Neural cell (in vitro differentiated cells): ENCODE data around the gene LMBRD1. TPM values are rescaled to one million over a fixed set of nuclear protein-coding genes. Genes with fewer than 3 reads are reported as not detected.
"Not testable (repeated sequence)": the region's sequence is repeated elsewhere in the genome, so short reads cannot be mapped to it uniquely, and the experiment has no call there.

Source experiments
- H2AFZ ChIP-seq: fragments of 200-600, 300-800 bp; sonication (generic), shearing (Covaris generic); 2 replicates; pipeline ENCODE4 v1.6.0; 2014; ENCODE audit warnings: low read depth, mild to moderate bottlenecking, antibody characterized with exemption, low read length, moderate library complexity
- H3F3A ChIP-seq: fragments of 200-600 bp; shearing (Covaris generic); 2 replicates; pipeline ENCODE4 v1.6.1; 2016; ENCODE audit warnings: mild to moderate bottlenecking, moderate library complexity, mixed read lengths, antibody characterized with exemption, low read length; ENCODE audit not compliant: insufficient read depth, poor library complexity, severe bottlenecking
- H3K27ac ChIP-seq: fragments of 200-600, 300-800 bp; sonication (generic), shearing (Covaris generic); 2 replicates; pipeline ENCODE4 v1.5.1; 2014; ENCODE audit warnings: mild to moderate bottlenecking, low read length, moderate library complexity
- H3K27me3 ChIP-seq: fragments of 300-800, 200-600 bp; sonication (generic), shearing (Covaris generic); 2 replicates; pipeline ENCODE4 v1.6.0; 2014; ENCODE audit warnings: mild to moderate bottlenecking, low read depth, low read length, moderate library complexity; ENCODE audit not compliant: insufficient read depth
- H3K36me3 ChIP-seq: fragments of 300-800, 200-600 bp; sonication (generic), shearing (Covaris generic); 2 replicates; pipeline ENCODE4 v1.5.1; 2014; ENCODE audit warnings: mild to moderate bottlenecking, antibody characterized with exemption, low read length, moderate library complexity; ENCODE audit not compliant: insufficient read depth
- H3K4me2 ChIP-seq: fragments of 300-800, 200-600 bp; sonication (generic), shearing (Covaris generic); 2 replicates; pipeline ENCODE4 v1.6.0; 2014; ENCODE audit warnings: mild to moderate bottlenecking, low read length
- H3K4me3 ChIP-seq: fragments of 300-800, 200-600 bp; sonication (generic), shearing (Covaris generic); 2 replicates; pipeline ENCODE4 v1.5.1; 2014; ENCODE audit warnings: mild to moderate bottlenecking, low read length, moderate library complexity
- H3K79me2 ChIP-seq: fragments of 200-600 bp; shearing (Covaris generic); replicated peaks from 2 replicates; pipeline ENCODE4 v1.6.0; 2014; ENCODE audit warnings: mild to moderate bottlenecking, low read length, moderate library complexity; ENCODE audit not compliant: insufficient read depth
- H3K9ac ChIP-seq: fragments of 300-800, 200-600 bp; sonication (generic), shearing (Covaris generic); 2 replicates; pipeline ENCODE4 v1.6.1; 2016; ENCODE audit warnings: mild to moderate bottlenecking, low read length, mixed read lengths
- H3K9me2 ChIP-seq: fragments of 200-600 bp; shearing (Covaris generic); 2 replicates; pipeline ENCODE4 v1.6.1; 2016; ENCODE audit warnings: mild to moderate bottlenecking, low read length, mixed read lengths; ENCODE audit not compliant: insufficient read depth
- H3K9me3 ChIP-seq: fragments of 200-600, 300-800 bp; sonication (generic), shearing (Covaris generic); 2 replicates; pipeline ENCODE4 v1.6.1; 2016; ENCODE audit warnings: mild to moderate bottlenecking, mixed run types, low read length, moderate library complexity, mixed read lengths
- H4K20me1 ChIP-seq: fragments of 200-600 bp; shearing (Covaris generic); 2 replicates; pipeline ENCODE4 v1.6.1; 2016; ENCODE audit warnings: mild to moderate bottlenecking, mixed run types; ENCODE audit not compliant: insufficient read depth
- CTCF ChIP-seq: fragments of 450-650 bp; IDR thresholded peaks from 2 replicates; pipeline ENCODE4 v1.5.1; 2014; ENCODE audit warnings: antibody characterized with exemption, mild to moderate bottlenecking, moderate library complexity; ENCODE audit not compliant: poor library complexity, severe bottlenecking
- EP300 ChIP-seq: fragments of 450-650 bp; conservative IDR thresholded peaks from 2 replicates; pipeline ENCODE4 v1.6.1; 2014; ENCODE audit warnings: antibody characterized with exemption, mild to moderate bottlenecking, moderate library complexity; ENCODE audit not compliant: poor library complexity, severe bottlenecking
- EZH2 ChIP-seq: fragments of 200-600, 300-800 bp; shearing (Covaris generic), sonication (generic); IDR thresholded peaks from 2 replicates; pipeline ENCODE4 v1.6.1; 2014; ENCODE audit warnings: antibody characterized with exemption, low read length, borderline replicate concordance, mild to moderate bottlenecking; ENCODE audit not compliant: insufficient read depth, poor library complexity, severe bottlenecking
- MXI1 ChIP-seq: fragments of 450-650 bp; conservative IDR thresholded peaks from 2 replicates; pipeline ENCODE4 v1.6.1; 2014; ENCODE audit warnings: antibody characterized with exemption, mild to moderate bottlenecking; ENCODE audit not compliant: poor library complexity, severe bottlenecking
- POLR2AphosphoS5 ChIP-seq: IDR thresholded peaks from 2 replicates; pipeline ENCODE4 v1.6.1; 2012
- RAD21 ChIP-seq: fragments of 450-650 bp; conservative IDR thresholded peaks from 2 replicates; pipeline ENCODE4 v1.6.1; 2014; ENCODE audit warnings: antibody characterized with exemption, mild to moderate bottlenecking, moderate library complexity
- REST ChIP-seq: IDR thresholded peaks from 2 replicates; pipeline ENCODE4 v1.6.1; 2012; ENCODE audit warnings: borderline replicate concordance
- SMC3 ChIP-seq: fragments of 450-650 bp; conservative IDR thresholded peaks from 2 replicates; pipeline ENCODE4 v1.6.1; 2014; ENCODE audit warnings: antibody characterized with exemption, mild to moderate bottlenecking, moderate library complexity; ENCODE audit not compliant: poor library complexity
- TAF1 ChIP-seq: IDR thresholded peaks from 2 replicates; pipeline ENCODE4 v1.6.1; 2012; ENCODE audit warnings: low read depth
- polyA plus RNA-seq: library from polyadenylated mRNA; depleted of rRNA; stranded (reverse); fragments of >200 nt; gene quantifications from 2 replicates; pipeline ENCODE4 v1.2.3, GENCODE V29; 2014

Gene LMBRD1
- polyA plus RNA-seq, 1 donor from 2014 or later, result 84.2 TPM

- Histone ChIP-seq H3K36me3 (no peaks in the 10 kb centered on the region), H3K79me2 (no peaks in the 10 kb centered on the region), H3K9ac (no peak overlapping the region), H3K4me2 (no peak overlapping the region), H3K9me3 (no peaks in the 10 kb centered on the region), H3K9me2 (no peaks in the 10 kb centered on the region), H3K4me3 (no peak overlapping the region), H3F3A (no peaks in the 10 kb centered on the region), H3K27me3 (no peaks in the 10 kb centered on the region), H2AFZ (no peak overlapping the region), H3K27ac (no peak overlapping the region), H4K20me1 (no peaks in the 10 kb centered on the region)
- TF ChIP-seq SMC3 (no peak), EZH2 (no peak), EP300 (no peak), RAD21 (no peak), CTCF (no peak), TAF1 (no peak), MXI1 (no peak), REST (no peak), POLR2AphosphoS5 (no peak)
These were observed 30.6 kb upstream of the LMBRD1 start for GRCh38 chr6:69827276-69827893.

GRCh38 chr6:69825904-69826303 is 29.1 kb upstream of the LMBRD1 start:
- no peaks in the 10 kb centered on the region for H3F3A ChIP-seq
- H4K20me1 ChIP-seq, result no peaks in the 10 kb centered on the region
- H3K9me2 ChIP-seq, result no peaks in the 10 kb centered on the region
- no peak overlapping the region for H3K4me2 ChIP-seq
- H3K4me3 ChIP-seq, result no peak overlapping the region
- no peaks in the 10 kb centered on the region for H3K79me2 ChIP-seq
- TF ChIP-seq EZH2, result no peak
- no peak for TF ChIP-seq REST
- no peak for TF ChIP-seq CTCF
- no peak for TF ChIP-seq EP300
- TF ChIP-seq RAD21, result no peak
- no peak for TF ChIP-seq TAF1
- TF ChIP-seq MXI1, result no peak
- H3K36me3 ChIP-seq, result no peaks in the 10 kb centered on the region
- no peak overlapping the region for H2AFZ ChIP-seq
- H3K9me3 ChIP-seq, result no peaks in the 10 kb centered on the region
- no peak overlapping the region for H3K27ac ChIP-seq
- H3K9ac ChIP-seq, result no peak overlapping the region
- no peaks in the 10 kb centered on the region for H3K27me3 ChIP-seq

- not testable (repeated sequence) for H2AFZ ChIP-seq, H3F3A ChIP-seq, H4K20me1 ChIP-seq, H3K4me2 ChIP-seq, H3K9me2 ChIP-seq, H3K9ac ChIP-seq, H3K27ac ChIP-seq, H3K4me3 ChIP-seq, H3K36me3 ChIP-seq, H3K27me3 ChIP-seq, H3K79me2 ChIP-seq, H3K9me3 ChIP-seq
These were observed 27.5 kb upstream of the LMBRD1 start for GRCh38 chr6:69824355-69824754.
